HEK293T (cell line): ENCODE data around the gene KCNJ5.

Source experiments
- CTCF ChIA-PET: fragments of 350-600 bp; formaldehyde crosslinking; extraction: SDS; loops from one replicate; lab custom pipeline; 2021; ENCODE audit warnings: antibody characterized with exemption, inconsistent platforms; lab: Yijun Ruan, JAX
- POLR2A ChIA-PET: fragments of 350-600 bp; formaldehyde crosslinking; extraction: SDS; loops from one replicate; lab custom pipeline; 2020; ENCODE audit warnings: antibody characterized with exemption, inconsistent platforms; lab: Yijun Ruan, JAX
- DNase-seq: peaks from one replicate; pipeline ENCODE4 v3.0.0; 2012; ENCODE audit warnings: mixed read lengths; ENCODE audit errors: extremely low spot score
- ARNT ChIP-seq: fragments of 450-650 bp; IDR thresholded peaks from 2 replicates; pipeline ENCODE4 v1.6.1; 2017; ENCODE audit warnings: mild to moderate bottlenecking
- BHLHE40 ChIP-seq: fragments of 450-650 bp; IDR thresholded peaks from 2 replicates; pipeline ENCODE4 v1.6.1; 2016; ENCODE audit warnings: mild to moderate bottlenecking, moderate library complexity, borderline replicate concordance
- CTBP1 ChIP-seq: fragments of 450-650 bp; IDR thresholded peaks from 2 replicates; pipeline ENCODE4 v1.6.1; 2016; ENCODE audit warnings: borderline replicate concordance
- ELF4 ChIP-seq: fragments of 450-650 bp; IDR thresholded peaks from 2 replicates; pipeline ENCODE4 v1.6.1; 2017; ENCODE audit warnings: antibody characterized with exemption
- FOXA1 ChIP-seq: fragments of 450-650 bp; IDR thresholded peaks from 2 replicates; pipeline ENCODE4 v1.6.1; 2016; ENCODE audit warnings: mild to moderate bottlenecking
- FOXK2 ChIP-seq: fragments of 450-650 bp; IDR thresholded peaks from 2 replicates; pipeline ENCODE4 v1.6.1; 2016; ENCODE audit warnings: mild to moderate bottlenecking
- FOXM1 ChIP-seq: fragments of 450-650 bp; IDR thresholded peaks from 2 replicates; pipeline ENCODE4 v1.6.1; 2017; ENCODE audit warnings: mild to moderate bottlenecking, borderline replicate concordance
- HDGF ChIP-seq: fragments of 450-650 bp; IDR thresholded peaks from 2 replicates; pipeline ENCODE4 v1.6.1; 2017; ENCODE audit warnings: antibody characterized with exemption, borderline replicate concordance
- L3MBTL2 ChIP-seq: fragments of 450-650 bp; conservative IDR thresholded peaks from 2 replicates; pipeline ENCODE4 v1.6.1; 2016; ENCODE audit warnings: mild to moderate bottlenecking
- LEF1 ChIP-seq: fragments of 450-650 bp; IDR thresholded peaks from 2 replicates; pipeline ENCODE4 v1.6.1; 2017; ENCODE audit warnings: mild to moderate bottlenecking, borderline replicate concordance
- NFRKB ChIP-seq: fragments of 450-650 bp; IDR thresholded peaks from 2 replicates; pipeline ENCODE4 v1.6.1; 2016; ENCODE audit warnings: mild to moderate bottlenecking, moderate library complexity
- PKNOX1 ChIP-seq: fragments of 450-650 bp; IDR thresholded peaks from 2 replicates; pipeline ENCODE4 v1.6.1; 2016
- SP1 ChIP-seq: fragments of 450-650 bp; IDR thresholded peaks from 2 replicates; pipeline ENCODE4 v1.6.1; 2017
- SUZ12 ChIP-seq: fragments of 450-650 bp; IDR thresholded peaks from 2 replicates; pipeline ENCODE4 v1.6.1; 2016; ENCODE audit warnings: mild to moderate bottlenecking
- TARDBP ChIP-seq: fragments of 450-650 bp; IDR thresholded peaks from 2 replicates; pipeline ENCODE4 v1.6.1; 2016
- ZNF384 ChIP-seq: fragments of 450-650 bp; IDR thresholded peaks from 2 replicates; pipeline ENCODE4 v1.6.1; 2016

The KCNJ5 gene

GRCh38 chr11:128921793-128922192 lies 30.6 kb downstream of the KCNJ5 start:
- DNase-seq = no peak
- ChIA-PET CTCF (no interaction called here), POLR2A (no interaction called here)
- TF ChIP-seq BHLHE40 = no peak
- no peak for TF ChIP-seq TARDBP
- no peak for TF ChIP-seq CTBP1
- no peak for TF ChIP-seq FOXK2
- no peak for TF ChIP-seq SUZ12
- TF ChIP-seq FOXM1 = no peak
- TF ChIP-seq FOXA1 = no peak
- TF ChIP-seq ELF4 = no peak
- TF ChIP-seq L3MBTL2 = no peak
- no peak for TF ChIP-seq NFRKB
- no peak for TF ChIP-seq PKNOX1
- TF ChIP-seq SP1 = no peak

- CTCF ChIA-PET = interaction anchor here (0.5 kb wide), 1 partner anchor 294 kb away, joined by 4 read pairs; no protein-coding TSS in a partner anchor
- no peak for DNase-seq
- POLR2A ChIA-PET = no interaction called here
Measured at GRCh38 chr11:128924104-128924503, 32.9 kb downstream of the KCNJ5 start.

GRCh38 chr11:128924510-128925249 lies 33.5 kb downstream of the KCNJ5 start:
- POLR2A ChIA-PET = no interaction called here
- TF ChIP-seq TARDBP = no peak
- TF ChIP-seq BHLHE40 = no peak
- no peak for TF ChIP-seq CTBP1
- TF ChIP-seq ARNT = no peak
- no peak for TF ChIP-seq SP1
- TF ChIP-seq HDGF = no peak
- TF ChIP-seq NFRKB = no peak
- TF ChIP-seq LEF1 = no peak
- no peak for TF ChIP-seq ZNF384
- TF ChIP-seq FOXA1 = no peak
- no peak for TF ChIP-seq FOXK2
- no peak for TF ChIP-seq FOXM1
- no peak for TF ChIP-seq PKNOX1
- CTCF ChIA-PET = interaction anchor here (0.5 kb wide), 1 partner anchor 294 kb away, joined by 4 read pairs; no protein-coding TSS in a partner anchor

More at GRCh38 chr11:128924104-128924503, 32.9 kb downstream of the KCNJ5 start:
- TF ChIP-seq HDGF (no peak), ELF4 (no peak), LEF1 (no peak), FOXA1 (no peak), FOXM1 (no peak), PKNOX1 (no peak), ARNT (no peak), BHLHE40 (no peak), TARDBP (no peak), CTBP1 (no peak), NFRKB (no peak), FOXK2 (no peak), L3MBTL2 (no peak), ZNF384 (no peak), SUZ12 (no peak), SP1 (no peak)

GRCh38 chr11:128925250-128925600 lies 34.1 kb downstream of the KCNJ5 start:
- TF ChIP-seq TARDBP = no peak
- no peak for TF ChIP-seq CTBP1
- no peak for TF ChIP-seq PKNOX1
- TF ChIP-seq ELF4 = no peak
- no peak for TF ChIP-seq FOXK2
- TF ChIP-seq ARNT = no peak
- no peak for TF ChIP-seq FOXA1
- TF ChIP-seq HDGF = no peak
- no peak for TF ChIP-seq NFRKB
- DNase-seq = no peak
- POLR2A ChIA-PET = no interaction called here
- CTCF ChIA-PET = no interaction called here

More at GRCh38 chr11:128924510-128925249, 33.5 kb downstream of the KCNJ5 start:
- DNase-seq = no peak

- TF ChIP-seq ARNT (no peak), TARDBP (no peak), LEF1 (no peak), SUZ12 (no peak), NFRKB (no peak), CTBP1 (no peak), FOXM1 (no peak), FOXA1 (no peak), BHLHE40 (no peak), SP1 (no peak), PKNOX1 (no peak), ZNF384 (no peak), HDGF (no peak), FOXK2 (no peak), ELF4 (no peak), L3MBTL2 (no peak)
Measured at GRCh38 chr11:128926000-128926399, 34.8 kb downstream of the KCNJ5 start.

More at GRCh38 chr11:128926000-128926399, 34.8 kb downstream of the KCNJ5 start:
- no peak for DNase-seq
- CTCF ChIA-PET = no interaction called here
- POLR2A ChIA-PET = no interaction called here
